Activated naive CD8-positive, alpha-beta T cell treated with anti-CD3 and anti-CD28 coated beads, Interleukin-2, amount 10 ng/mL, durations not matched to agents 7 days and 5 days (primary cell): Measurements from ENCODE around the gene TST. TPM values are rescaled to one million over a fixed set of nuclear protein-coding genes. Genes with fewer than 3 reads are reported as not detected.
"Not testable (repeated sequence)": the region's sequence is repeated elsewhere in the genome, so short reads cannot be mapped to it uniquely, and the experiment has no call there.

ENCODE experiments used
- ATAC-seq: fragments of 150-1000 bp; cut with Tn5 transposase; one replicate; pipeline ENCODE4 v1.10.0; 2021; ENCODE audit warnings: low read depth, moderate library complexity
- POLR2A ChIA-PET: fragments of 350-600 bp; sonication (Branson Sonifier 250); formaldehyde crosslinking; loops from one replicate; lab custom pipeline; 2021; ENCODE audit warnings: antibody characterized with exemption; lab: Charles Lee
- DNase-seq: peaks from one replicate; pipeline ENCODE4 v3.0.0; 2021
- H3K27ac Mint-ChIP-seq: one replicate; pipeline ENCODE4 v1.8.0; 2022; ENCODE audit warnings: mild to moderate bottlenecking, mixed read lengths
- H3K27me3 Mint-ChIP-seq: one replicate; pipeline ENCODE4 v1.8.0; 2022; ENCODE audit warnings: mild to moderate bottlenecking, moderate library complexity, mixed read lengths
- H3K36me3 Mint-ChIP-seq: one replicate; pipeline ENCODE4 v1.8.0; 2021; ENCODE audit warnings: mild to moderate bottlenecking, mixed read lengths
- H3K4me1 Mint-ChIP-seq: one replicate; pipeline ENCODE4 v1.8.0; 2021; ENCODE audit warnings: mixed read lengths
- H3K4me3 Mint-ChIP-seq: one replicate; pipeline ENCODE4 v1.8.0; 2022; ENCODE audit warnings: mild to moderate bottlenecking, moderate library complexity, mixed read lengths
- H3K9me3 Mint-ChIP-seq: one replicate; pipeline ENCODE4 v1.8.0; 2021; ENCODE audit warnings: mixed read lengths
- total RNA-seq, 2 experiments: library from RNA; stranded (reverse); gene quantifications; one replicate each; pipeline ENCODE4 v1.2.3, GENCODE V29; 2021

TST gene
- total RNA-seq, 2 experiments from 2014 or later = 3.7 to 6.1 TPM

GRCh38 chr22:36991206-36991605 lies 28.0 kb downstream of the TST start:
- no peaks in the 10 kb centered on the region for H3K4me1 Mint-ChIP-seq
- no peak overlapping the region for H3K27ac Mint-ChIP-seq
- DNase-seq = no peak
- no peak for ATAC-seq
- peaks cover 41% of the 10 kb centered on the region for H3K27me3 Mint-ChIP-seq
- peaks cover 5% of the 10 kb centered on the region for H3K36me3 Mint-ChIP-seq
- H3K9me3 Mint-ChIP-seq = peaks cover 8% of the 10 kb centered on the region
- POLR2A ChIA-PET = no interaction called here
- H3K4me3 Mint-ChIP-seq = no peak overlapping the region

GRCh38 chr22:36990457-36990856 lies 28.8 kb downstream of the TST start:
- H3K4me3 Mint-ChIP-seq = no peak overlapping the region
- no peak for ATAC-seq
- no peaks in the 10 kb centered on the region for H3K4me1 Mint-ChIP-seq
- peaks cover 5% of the 10 kb centered on the region for H3K36me3 Mint-ChIP-seq
- POLR2A ChIA-PET = interaction anchor here (0.6 kb wide), 1 partner anchor 435 kb away, joined by 4 read pairs; no protein-coding TSS in a partner anchor
- H3K27me3 Mint-ChIP-seq = peaks cover 39% of the 10 kb centered on the region
- peaks cover 12% of the 10 kb centered on the region for H3K9me3 Mint-ChIP-seq
- no peak for DNase-seq
- no peak overlapping the region for H3K27ac Mint-ChIP-seq

- H3K27me3 Mint-ChIP-seq = peaks cover 36% of the 10 kb centered on the region
- POLR2A ChIA-PET, H3K36me3 Mint-ChIP-seq, ATAC-seq, H3K27ac Mint-ChIP-seq, DNase-seq, H3K4me1 Mint-ChIP-seq, H3K4me3 Mint-ChIP-seq: not testable (repeated sequence)
- H3K9me3 Mint-ChIP-seq = peaks cover 15% of the 10 kb centered on the region
Observed at GRCh38 chr22:36989012-36989411, 30.2 kb downstream of the TST start.

GRCh38 chr22:36988075-36988832 lies 31.0 kb downstream of the TST start:
- POLR2A ChIA-PET = no interaction called here
- H3K4me1 Mint-ChIP-seq = no peaks in the 10 kb centered on the region
- peak overlapping the region; percentile 7 for H3K27ac Mint-ChIP-seq
- no peak overlapping the region for H3K4me3 Mint-ChIP-seq
- H3K9me3 Mint-ChIP-seq = peaks cover 15% of the 10 kb centered on the region
- no peak for DNase-seq
- peaks cover 35% of the 10 kb centered on the region for H3K27me3 Mint-ChIP-seq
- no peak for ATAC-seq
- peaks cover 5% of the 10 kb centered on the region for H3K36me3 Mint-ChIP-seq

GRCh38 chr22:36986242-36986821 lies 32.9 kb downstream of the TST start:
- H3K27me3 Mint-ChIP-seq = peaks cover 30% of the 10 kb centered on the region
- peaks cover 15% of the 10 kb centered on the region for H3K9me3 Mint-ChIP-seq
- H3K36me3 Mint-ChIP-seq = peaks cover 5% of the 10 kb centered on the region
- ATAC-seq (no peak), DNase-seq (no peak)
- H3K27ac Mint-ChIP-seq = no peak overlapping the region
- POLR2A ChIA-PET = no interaction called here
- no peaks in the 10 kb centered on the region for H3K4me1 Mint-ChIP-seq
- H3K4me3 Mint-ChIP-seq = no peak overlapping the region

GRCh38 chr22:36985211-36985889 lies 33.9 kb downstream of the TST start:
- ATAC-seq (no peak), DNase-seq (no peak)
- H3K27ac Mint-ChIP-seq = no peak overlapping the region
- H3K4me1 Mint-ChIP-seq = no peaks in the 10 kb centered on the region
- peaks cover 28% of the 10 kb centered on the region for H3K27me3 Mint-ChIP-seq
- POLR2A ChIA-PET = no interaction called here
- H3K36me3 Mint-ChIP-seq = peaks cover 5% of the 10 kb centered on the region
- peaks cover 15% of the 10 kb centered on the region for H3K9me3 Mint-ChIP-seq
- no peak overlapping the region for H3K4me3 Mint-ChIP-seq

- Mint-ChIP-seq H3K36me3 (peaks cover 5% of the 10 kb centered on the region), H3K27ac (no peak overlapping the region), H3K4me1 (peaks cover 9% of the 10 kb centered on the region), H3K27me3 (peaks cover 11% of the 10 kb centered on the region), H3K9me3 (peaks cover 15% of the 10 kb centered on the region), H3K4me3 (no peak overlapping the region)
- DNase-seq (no peak), ATAC-seq (no peak)
- POLR2A ChIA-PET = no interaction called here
Observed at GRCh38 chr22:36982136-36982535, 37.1 kb downstream of the TST start.

GRCh38 chr22:36981247-36981775 lies 37.9 kb downstream of the TST start:
- Mint-ChIP-seq H3K27me3 (peaks cover 11% of the 10 kb centered on the region), H3K9me3 (peaks cover 8% of the 10 kb centered on the region), H3K27ac (no peak overlapping the region), H3K4me3 (no peak overlapping the region), H3K36me3 (no peaks in the 10 kb centered on the region), H3K4me1 (peaks cover 10% of the 10 kb centered on the region)
- ATAC-seq (no peak), DNase-seq (no peak)
- POLR2A ChIA-PET = interaction anchor here (0.7 kb wide), 1 partner anchor 30 kb away, joined by 6 read pairs; no protein-coding TSS in a partner anchor

GRCh38 chr22:36979016-36979910 lies 40.0 kb downstream of the TST start:
- POLR2A ChIA-PET = interaction anchor here (1.0 kb wide), 1 partner anchor 197 kb away, joined by 3 read pairs; no protein-coding TSS in a partner anchor
- H3K27ac Mint-ChIP-seq = no peak overlapping the region
- H3K4me1 Mint-ChIP-seq = peaks cover 10% of the 10 kb centered on the region
- no peak overlapping the region for H3K4me3 Mint-ChIP-seq
- no peaks in the 10 kb centered on the region for H3K36me3 Mint-ChIP-seq
- ATAC-seq = no peak
- no peak for DNase-seq
- H3K27me3 Mint-ChIP-seq = peaks cover 19% of the 10 kb centered on the region
- no peaks in the 10 kb centered on the region for H3K9me3 Mint-ChIP-seq

GRCh38 chr22:36977947-36978660 lies 41.1 kb downstream of the TST start:
- Mint-ChIP-seq H3K4me3 (peak overlapping the region; percentile 89), H3K36me3 (no peaks in the 10 kb centered on the region), H3K4me1 (peaks cover 10% of the 10 kb centered on the region), H3K9me3 (no peaks in the 10 kb centered on the region), H3K27ac (peak overlapping the region; percentile 94), H3K27me3 (peaks cover 18% of the 10 kb centered on the region)
- POLR2A ChIA-PET = interaction anchor here (0.6 to 2.2 kb wide), 4 partner anchors 117 to 252 kb away, joined by 3 to 14 read pairs (median 6); partner anchors contain the start of genes IFT27 and NCF4
- DNase-seq (peak; percentile 90), ATAC-seq (peak; percentile 79)

GRCh38 chr22:36977401-36977861 lies 41.8 kb downstream of the TST start:
- Mint-ChIP-seq H3K27ac (peak overlapping the region; percentile 94), H3K27me3 (peaks cover 16% of the 10 kb centered on the region), H3K4me3 (peak overlapping the region; percentile 89), H3K4me1 (peaks cover 10% of the 10 kb centered on the region), H3K36me3 (no peaks in the 10 kb centered on the region), H3K9me3 (no peaks in the 10 kb centered on the region)
- DNase-seq (peak; percentile 84), ATAC-seq (peak; percentile 94)
- POLR2A ChIA-PET = interaction anchor here (0.6 to 2.2 kb wide), 5 partner anchors 71 to 441 kb away, joined by 3 to 14 read pairs (median 4); partner anchors contain the start of genes IFT27 and NCF4

GRCh38 chr22:36976606-36977005 lies 42.6 kb downstream of the TST start:
- POLR2A ChIA-PET = interaction anchor here (0.6 to 2.2 kb wide), 5 partner anchors 71 to 229 kb away, joined by 3 to 14 read pairs (median 4); partner anchors contain the start of genes IFT27 and NCF4
- Mint-ChIP-seq H3K9me3 (no peaks in the 10 kb centered on the region), H3K27ac (no peak overlapping the region), H3K4me1 (peaks cover 10% of the 10 kb centered on the region), H3K4me3 (no peak overlapping the region), H3K36me3 (no peaks in the 10 kb centered on the region), H3K27me3 (peaks cover 16% of the 10 kb centered on the region)
- ATAC-seq (no peak), DNase-seq (no peak)
